ENCODE measurements around the gene PPM1J.

- no peak for TF ChIP-seq CTCF (conservative IDR thresholded peaks at IDR 0.05; ENCODE audit: low read length)
- TF ChIP-seq EZH2phosphoT487 (IDR thresholded peaks at IDR 0.05; ENCODE audit: borderline replicate concordance): no peak
These were observed 46.8 kb upstream of the PPM1J start for GRCh38 chr1:112761714-112762480.

Data from Loucy (cell line).